Natural killer cell (primary cell): ENCODE results near the gene SPEN. TPM values are rescaled to one million over a fixed set of nuclear protein-coding genes. Genes with fewer than 3 reads are reported as not detected.

Source experiments
- ATAC-seq, 3 donors: fragments of 150-1000 bp in 2 of 3; fragments of 200-7000 bp in 1 of 3; cut with Tn5 transposase; 1 replicate in 1 of 3; 2 replicates in 2 of 3; pipeline ENCODE4 v1.10.0; 2021; ENCODE audit warnings: mild to moderate bottlenecking in 2 of 3, moderate library complexity in 2 of 3
- DNase-seq, 2 donors: peaks; one replicate each; pipeline versions ENCODE4 v3.0.0 to v3.0.0-alpha.2; 2013 to 2021; ENCODE audit warnings: mixed read lengths in 1 of 2
- H3K27ac ChIP-seq: one replicate; pipeline ENCODE4 v1.5.1; 2013; ENCODE audit warnings: mild to moderate bottlenecking, low read length
- H3K27me3 ChIP-seq: one replicate; pipeline ENCODE4 v1.6.1; 2013; ENCODE audit warnings: low read length; ENCODE audit not compliant: control insufficient read depth, insufficient read depth
- H3K36me3 ChIP-seq: one replicate; pipeline ENCODE4 v1.6.1; 2013; ENCODE audit warnings: low read length; ENCODE audit not compliant: control insufficient read depth, insufficient read depth
- H3K4me1 ChIP-seq: one replicate; pipeline ENCODE4 v1.6.1; 2013; ENCODE audit warnings: low read length; ENCODE audit not compliant: control insufficient read depth, insufficient read depth
- H3K4me3 ChIP-seq: one replicate; pipeline ENCODE4 v1.5.1; 2013; ENCODE audit warnings: low read length
- H3K9me3 ChIP-seq: one replicate; pipeline ENCODE4 v1.6.1; 2013; ENCODE audit warnings: low read length; ENCODE audit not compliant: control insufficient read depth, insufficient read depth
- H3K27ac Mint-ChIP-seq, 2 donors: one replicate each; pipeline ENCODE4 v1.8.0; 2022; ENCODE audit warnings: mild to moderate bottlenecking in 2 of 2, mixed read lengths in 2 of 2, moderate library complexity in 1 of 2
- H3K27me3 Mint-ChIP-seq, 2 donors: one replicate each; pipeline ENCODE4 v1.8.0; 2022; ENCODE audit warnings: low read depth in 2 of 2, mixed read lengths in 2 of 2
- H3K36me3 Mint-ChIP-seq: one replicate; pipeline ENCODE4 v1.8.0; 2022; ENCODE audit warnings: mixed read lengths
- H3K4me1 Mint-ChIP-seq, 2 donors: one replicate each; pipeline ENCODE4 v1.8.0; 2022; ENCODE audit warnings: mixed read lengths in 2 of 2
- H3K4me3 Mint-ChIP-seq: one replicate; pipeline ENCODE4 v1.8.0; 2022; ENCODE audit warnings: mild to moderate bottlenecking, moderate library complexity, mixed read lengths
- H3K9me3 Mint-ChIP-seq, 2 donors: one replicate each; pipeline ENCODE4 v1.8.0; 2022; ENCODE audit warnings: mixed read lengths in 2 of 2
- WGBS: methylation state at CpG from one replicate; pipeline ENCODE4 v1.1.7; 2013; ENCODE audit warnings: missing lambda C conversion rate; ENCODE audit not compliant: insufficient coverage; 5-methylcytosine and 5-hydroxymethylcytosine counted together
- intact Hi-C: fragments of 100-400 bp; cut with micrococcal nuclease; formaldehyde crosslinking; loops from one replicate; pipeline ENCODE4 v1.14.2; 2022
- total RNA-seq, 4 donors: library from RNA; stranded (reverse); fragments of 120-200 nt in 1 of 4; gene quantifications; one replicate each; pipeline versions ENCODE4 v1.2.3 to v1.2.4, GENCODE V29; 2013 to 2022
- TF ChIP-seq, protein P1 (sequence below): fragments of 200-600 bp; IDR thresholded peaks from one replicate; pipeline ENCODE4 v1.8.0; 2022; ENCODE audit warnings: antibody characterized with exemption

SPEN gene
- total RNA-seq, 3 donors from 2014 or later (not counting 1 experiment from before 2014, with no cell fraction given) = 98.1 to 114 (median 105) TPM

DNA sequence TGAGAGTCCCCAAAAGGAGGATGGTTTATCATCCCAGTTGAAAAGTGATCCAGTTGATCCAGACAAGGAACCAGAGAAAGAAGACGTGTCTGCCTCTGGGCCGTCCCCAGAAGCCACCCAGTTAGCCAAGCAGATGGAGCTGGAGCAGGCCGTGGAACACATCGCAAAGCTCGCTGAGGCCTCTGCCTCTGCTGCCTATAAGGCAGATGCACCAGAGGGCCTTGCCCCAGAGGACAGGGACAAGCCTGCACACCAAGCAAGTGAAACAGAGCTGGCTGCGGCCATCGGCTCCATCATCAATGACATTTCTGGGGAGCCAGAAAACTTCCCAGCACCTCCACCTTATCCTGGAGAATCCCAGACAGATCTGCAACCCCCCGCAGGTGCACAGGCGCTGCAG lies 85.1 kb downstream of the SPEN start:
- no peaks in the 10 kb centered on the region for H3K27me3 ChIP-seq
- peaks cover 0 to 4% of the 10 kb centered on the region in 2 donors for H3K4me1 Mint-ChIP-seq
- H3K9me3 Mint-ChIP-seq = no peaks in the 10 kb centered on the region
- 98% methylated on average over 9 of the region's 9 CpGs for WGBS
- no peak overlapping the region for H3K4me3 Mint-ChIP-seq
- no peak overlapping the region for H3K27ac ChIP-seq
- DNase-seq (no peak), ATAC-seq (no peak)
- intact Hi-C loops = no loop called here
- H3K4me1 ChIP-seq = no peaks in the 10 kb centered on the region
- H3K36me3 Mint-ChIP-seq = peaks cover 45% of the 10 kb centered on the region
- H3K27ac Mint-ChIP-seq = peak overlapping the region in 1 of 2 donors; percentile 21
- TF ChIP-seq, protein P1, sequence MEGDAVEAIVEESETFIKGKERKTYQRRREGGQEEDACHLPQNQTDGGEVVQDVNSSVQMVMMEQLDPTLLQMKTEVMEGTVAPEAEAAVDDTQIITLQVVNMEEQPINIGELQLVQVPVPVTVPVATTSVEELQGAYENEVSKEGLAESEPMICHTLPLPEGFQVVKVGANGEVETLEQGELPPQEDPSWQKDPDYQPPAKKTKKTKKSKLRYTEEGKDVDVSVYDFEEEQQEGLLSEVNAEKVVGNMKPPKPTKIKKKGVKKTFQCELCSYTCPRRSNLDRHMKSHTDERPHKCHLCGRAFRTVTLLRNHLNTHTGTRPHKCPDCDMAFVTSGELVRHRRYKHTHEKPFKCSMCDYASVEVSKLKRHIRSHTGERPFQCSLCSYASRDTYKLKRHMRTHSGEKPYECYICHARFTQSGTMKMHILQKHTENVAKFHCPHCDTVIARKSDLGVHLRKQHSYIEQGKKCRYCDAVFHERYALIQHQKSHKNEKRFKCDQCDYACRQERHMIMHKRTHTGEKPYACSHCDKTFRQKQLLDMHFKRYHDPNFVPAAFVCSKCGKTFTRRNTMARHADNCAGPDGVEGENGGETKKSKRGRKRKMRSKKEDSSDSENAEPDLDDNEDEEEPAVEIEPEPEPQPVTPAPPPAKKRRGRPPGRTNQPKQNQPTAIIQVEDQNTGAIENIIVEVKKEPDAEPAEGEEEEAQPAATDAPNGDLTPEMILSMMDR = no peak
- no peak overlapping the region for H3K4me3 ChIP-seq
- H3K27me3 Mint-ChIP-seq = no peaks in the 10 kb centered on the region
- H3K36me3 ChIP-seq = peaks cover 91% of the 10 kb centered on the region
- no peaks in the 10 kb centered on the region for H3K9me3 ChIP-seq

DNA sequence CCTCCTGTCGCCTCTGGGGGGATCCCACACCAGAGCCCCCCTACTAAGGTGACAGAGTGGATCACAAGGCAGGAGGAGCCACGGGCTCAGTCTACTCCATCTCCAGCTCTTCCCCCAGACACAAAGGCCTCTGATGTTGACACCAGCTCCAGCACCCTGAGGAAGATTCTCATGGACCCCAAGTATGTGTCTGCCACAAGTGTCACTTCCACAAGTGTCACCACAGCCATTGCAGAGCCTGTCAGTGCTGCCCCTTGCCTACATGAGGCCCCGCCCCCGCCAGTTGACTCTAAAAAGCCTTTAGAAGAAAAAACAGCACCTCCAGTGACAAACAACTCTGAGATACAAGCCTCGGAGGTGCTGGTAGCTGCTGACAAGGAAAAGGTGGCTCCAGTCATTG lies 86.2 kb downstream of the SPEN start:
- intact Hi-C loops = no loop called here
- peaks cover 90% of the 10 kb centered on the region for H3K36me3 ChIP-seq
- TF ChIP-seq, protein P1 = no peak
- Mint-ChIP-seq H3K27me3 (no peaks in the 10 kb centered on the region), H3K9me3 (no peaks in the 10 kb centered on the region), H3K4me1 (peaks cover 0 to 4% of the 10 kb centered on the region in 2 donors), H3K27ac (no peak overlapping the region), H3K36me3 (peaks cover 34% of the 10 kb centered on the region), H3K4me3 (no peak overlapping the region)
- H3K9me3 ChIP-seq = no peaks in the 10 kb centered on the region
- no peak for DNase-seq
- H3K27ac ChIP-seq = no peak overlapping the region
- no peak for ATAC-seq
- H3K4me1 ChIP-seq = no peaks in the 10 kb centered on the region
- no peaks in the 10 kb centered on the region for H3K27me3 ChIP-seq
- no peak overlapping the region for H3K4me3 ChIP-seq
- WGBS = 94% methylated on average over 5 of the region's 5 CpGs

DNA sequence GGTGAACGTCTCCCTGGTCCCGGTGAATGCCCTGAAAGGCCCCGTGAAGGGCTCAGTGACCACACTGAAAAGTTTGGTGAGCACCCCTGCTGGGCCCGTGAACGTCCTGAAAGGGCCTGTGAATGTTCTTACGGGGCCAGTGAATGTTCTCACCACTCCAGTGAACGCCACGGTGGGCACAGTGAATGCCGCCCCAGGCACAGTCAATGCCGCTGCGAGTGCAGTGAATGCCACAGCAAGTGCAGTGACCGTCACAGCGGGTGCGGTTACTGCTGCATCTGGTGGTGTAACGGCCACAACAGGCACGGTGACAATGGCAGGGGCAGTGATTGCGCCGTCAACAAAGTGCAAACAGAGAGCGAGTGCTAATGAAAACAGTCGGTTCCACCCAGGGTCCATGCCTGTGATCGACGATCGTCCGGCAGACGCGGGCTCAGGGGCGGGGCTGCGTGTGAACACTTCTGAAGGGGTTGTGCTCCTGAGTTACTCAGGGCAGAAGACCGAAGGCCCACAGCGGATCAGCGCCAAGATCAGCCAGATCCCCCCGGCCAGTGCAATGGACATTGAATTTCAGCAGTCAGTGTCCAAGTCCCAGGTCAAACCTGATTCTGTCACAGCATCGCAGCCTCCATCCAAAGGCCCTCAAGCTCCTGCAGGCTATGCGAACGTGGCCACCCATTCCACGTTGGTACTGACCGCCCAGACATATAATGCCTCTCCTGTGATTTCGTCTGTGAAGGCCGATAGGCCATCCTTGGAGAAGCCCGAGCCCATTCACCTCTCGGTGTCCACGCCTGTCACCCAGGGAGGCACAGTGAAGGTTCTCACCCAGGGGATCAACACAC lies 86.9 kb downstream of the SPEN start:
- intact Hi-C loops = no loop called here
- ATAC-seq = no peak
- H3K27ac ChIP-seq = no peak overlapping the region
- no peak overlapping the region for H3K4me3 ChIP-seq
- no peaks in the 10 kb centered on the region for H3K4me1 ChIP-seq
- H3K27me3 ChIP-seq = no peaks in the 10 kb centered on the region
- no peaks in the 10 kb centered on the region for H3K27me3 Mint-ChIP-seq
- 97% methylated on average over 42 of the region's 42 CpGs for WGBS
- H3K36me3 Mint-ChIP-seq = peaks cover 27% of the 10 kb centered on the region
- H3K9me3 ChIP-seq = no peaks in the 10 kb centered on the region
- peak overlapping the region in 1 of 2 donors; percentile 29 for H3K27ac Mint-ChIP-seq
- no peak overlapping the region for H3K4me3 Mint-ChIP-seq
- peaks cover 90% of the 10 kb centered on the region for H3K36me3 ChIP-seq
- peaks cover 0 to 9% of the 10 kb centered on the region in 2 donors for H3K4me1 Mint-ChIP-seq
- no peaks in the 10 kb centered on the region for H3K9me3 Mint-ChIP-seq
- TF ChIP-seq, protein P1 = no peak
- no peak for DNase-seq
